ENCODE data around the gene DTNBP1. TPM values are rescaled to one million over a fixed set of nuclear protein-coding genes. Genes with fewer than 3 reads are reported as not detected.

DTNBP1 gene
- total RNA-seq, 6 donors from 2014 or later, result 16.2 to 33.5 (median 21.3) TPM

GRCh38 chr6:15602154-15602553 lies 60.7 kb downstream of the DTNBP1 start:
- 65 to 68% methylated on average over 3 of the region's 3 CpGs for WGBS, 2 donors

DNA sequence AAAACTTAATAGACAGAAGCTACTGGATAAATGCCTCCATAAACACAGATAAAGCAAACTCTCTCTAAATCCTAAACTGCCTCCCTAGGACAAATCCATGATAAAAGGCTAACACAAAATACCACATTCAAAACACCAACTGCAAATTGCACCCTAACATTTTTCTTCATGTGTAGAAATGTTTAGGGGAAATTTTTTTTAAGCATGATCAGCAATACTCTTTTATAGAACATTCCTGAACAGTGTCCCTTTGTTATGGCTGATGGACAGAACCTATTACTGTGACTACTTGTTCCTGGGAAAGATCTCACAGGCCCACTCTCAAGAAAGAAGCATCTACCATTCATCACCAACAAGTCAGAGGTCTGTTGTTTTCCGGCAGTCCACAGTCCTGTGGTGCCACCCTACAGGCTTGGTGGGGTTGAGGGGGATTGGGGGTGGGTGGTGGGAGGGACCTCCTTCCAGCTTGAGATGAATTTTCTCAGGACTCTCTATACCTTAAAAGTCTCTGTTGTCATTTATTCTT lies 64.5 kb downstream of the DTNBP1 start:
- H3K4me3 ChIP-seq, result no peak overlapping the region
- peaks cover 10 to 24% (median 16%) of the 10 kb centered on the region in 4 donors for H3K4me1 ChIP-seq
- WGBS, 2 donors, result 0 to 100% methylated on average over 1 of the region's 1 CpG
- no peak for ATAC-seq (ENCODE audit: low FRiP score in 2 of 2)
- H3K27me3 ChIP-seq, result no peaks in the 10 kb centered on the region
- no peaks in the 10 kb centered on the region for H3K36me3 ChIP-seq
- no peak for DNase-seq
- TF ChIP-seq POLR2AphosphoS5 (IDR thresholded peaks at IDR 0.05) (no peak), EP300 (IDR thresholded peaks at IDR 0.05) (no peak), POLR2A (IDR thresholded peaks at IDR 0.05) (no peak)
- H3K9me3 ChIP-seq, result no peaks in the 10 kb centered on the region
- H3K27ac ChIP-seq, result no peak overlapping the region

More at GRCh38 chr6:15602154-15602553, 60.7 kb downstream of the DTNBP1 start:
- no peak for TF ChIP-seq POLR2AphosphoS5 (IDR thresholded peaks at IDR 0.05)
- TF ChIP-seq EP300 (IDR thresholded peaks at IDR 0.05), result no peak
- TF ChIP-seq, protein P1, sequence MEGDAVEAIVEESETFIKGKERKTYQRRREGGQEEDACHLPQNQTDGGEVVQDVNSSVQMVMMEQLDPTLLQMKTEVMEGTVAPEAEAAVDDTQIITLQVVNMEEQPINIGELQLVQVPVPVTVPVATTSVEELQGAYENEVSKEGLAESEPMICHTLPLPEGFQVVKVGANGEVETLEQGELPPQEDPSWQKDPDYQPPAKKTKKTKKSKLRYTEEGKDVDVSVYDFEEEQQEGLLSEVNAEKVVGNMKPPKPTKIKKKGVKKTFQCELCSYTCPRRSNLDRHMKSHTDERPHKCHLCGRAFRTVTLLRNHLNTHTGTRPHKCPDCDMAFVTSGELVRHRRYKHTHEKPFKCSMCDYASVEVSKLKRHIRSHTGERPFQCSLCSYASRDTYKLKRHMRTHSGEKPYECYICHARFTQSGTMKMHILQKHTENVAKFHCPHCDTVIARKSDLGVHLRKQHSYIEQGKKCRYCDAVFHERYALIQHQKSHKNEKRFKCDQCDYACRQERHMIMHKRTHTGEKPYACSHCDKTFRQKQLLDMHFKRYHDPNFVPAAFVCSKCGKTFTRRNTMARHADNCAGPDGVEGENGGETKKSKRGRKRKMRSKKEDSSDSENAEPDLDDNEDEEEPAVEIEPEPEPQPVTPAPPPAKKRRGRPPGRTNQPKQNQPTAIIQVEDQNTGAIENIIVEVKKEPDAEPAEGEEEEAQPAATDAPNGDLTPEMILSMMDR (IDR thresholded peaks at IDR 0.05), result no peak
- TF ChIP-seq POLR2A (IDR thresholded peaks at IDR 0.05), result no peak
- Histone ChIP-seq H3K4me1 (peaks cover 0 to 3% (median 0%) of the 10 kb centered on the region in 4 donors), H3K4me3 (no peak overlapping the region), H3K27me3 (no peaks in the 10 kb centered on the region), H3K9me3 (no peaks in the 10 kb centered on the region), H3K36me3 (no peaks in the 10 kb centered on the region), H3K27ac (no peak overlapping the region)
- DNase-seq (no peak), ATAC-seq (ENCODE audit: low FRiP score in 2 of 2) (no peak)

GRCh38 chr6:15596186-15596896 lies 66.5 kb downstream of the DTNBP1 start:
- Histone ChIP-seq H3K4me1 (peaks cover 10 to 26% (median 16%) of the 10 kb centered on the region in 4 donors), H3K27ac (peak overlapping the region in 2 of 4 donors; percentile 32 to 40), H3K27me3 (no peaks in the 10 kb centered on the region), H3K9me3 (no peaks in the 10 kb centered on the region), H3K36me3 (no peaks in the 10 kb centered on the region), H3K4me3 (no peak overlapping the region)
- peak in 1 of 2 donors; percentile 10 for ATAC-seq (ENCODE audit: low FRiP score in 2 of 2)
- DNase-seq, result no peak
- 55 to 65% methylated on average over 9 of the region's 9 CpGs for WGBS, 2 donors
- TF ChIP-seq EP300 (IDR thresholded peaks at IDR 0.05) (no peak), POLR2A (IDR thresholded peaks at IDR 0.05) (no peak), POLR2AphosphoS5 (IDR thresholded peaks at IDR 0.05) (no peak)
- TF ChIP-seq, protein P1 (IDR thresholded peaks at IDR 0.05), result no peak

DNA sequence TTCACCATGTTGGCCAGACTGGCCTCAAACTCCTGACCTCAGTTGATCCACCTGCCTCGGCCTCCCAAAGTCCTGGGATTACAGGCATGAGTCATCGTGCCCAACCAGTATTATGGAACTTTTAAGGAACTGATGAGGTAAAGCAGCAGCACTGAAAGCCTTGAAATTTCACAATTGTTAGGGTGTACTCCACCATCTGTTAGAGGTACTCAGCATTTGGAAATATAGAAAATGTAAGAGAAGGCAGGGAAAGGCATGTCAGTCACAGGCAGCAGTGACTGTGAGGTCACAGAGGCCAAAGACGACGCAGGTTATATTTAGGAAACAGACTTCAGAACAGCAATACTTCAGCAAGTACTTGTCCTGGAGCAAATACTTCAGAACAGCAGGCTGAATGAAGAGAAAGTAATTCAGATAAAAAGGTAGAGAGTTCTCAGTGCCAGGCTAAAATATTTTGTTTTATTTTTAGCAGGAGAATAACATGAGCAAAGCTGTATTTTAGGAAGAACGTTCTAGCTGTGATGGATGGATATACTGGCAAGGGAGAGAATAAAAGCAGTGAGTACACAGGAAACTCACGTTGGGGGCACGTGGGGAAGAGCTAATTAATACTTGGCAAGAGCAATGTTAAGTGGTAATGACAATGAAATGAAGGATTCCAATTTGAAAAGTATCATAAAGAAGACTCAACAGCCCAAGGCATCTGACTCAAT lies 67.2 kb downstream of the DTNBP1 start:
- Histone ChIP-seq H3K36me3 (no peaks in the 10 kb centered on the region), H3K4me1 (peaks cover 10 to 26% (median 16%) of the 10 kb centered on the region in 4 donors), H3K4me3 (no peak overlapping the region), H3K27ac (peak overlapping the region in 2 of 4 donors; percentile 32 to 40), H3K9me3 (no peaks in the 10 kb centered on the region), H3K27me3 (no peaks in the 10 kb centered on the region)
- TF ChIP-seq, protein P1 (IDR thresholded peaks at IDR 0.05), result no peak
- peak in 1 of 4 donors; percentile 57 for TF ChIP-seq EP300 (IDR thresholded peaks at IDR 0.05)
- ATAC-seq (ENCODE audit: low FRiP score in 2 of 2) (peak; percentile 71 to 78), DNase-seq (peak in 1 of 2 donors; percentile 71)
- WGBS, 2 donors, result 23 to 39% methylated on average over 7 of the region's 7 CpGs
